Lung (tissue), 12 donors: Measurements from ENCODE around the gene PTPN3. TPM values are rescaled to one million over a fixed set of nuclear protein-coding genes. Genes with fewer than 3 reads are reported as not detected.

ENCODE experiments used
- ATAC-seq: fragments of 200-7000 bp; cut with Tn5 transposase; one replicate; pipeline ENCODE4 v1.9.1; 2020; ENCODE audit warnings: moderate number of reproducible peaks; ENCODE audit not compliant: insufficient read depth, low FRiP score
- DNase-seq, 3 donors: peaks; one replicate each; pipeline ENCODE4 v3.0.0-alpha.2; 2013 to 2017
- H3K27ac ChIP-seq, 2 donors: one replicate each; pipeline ENCODE4 v1.5.1; 2013; ENCODE audit warnings: mild to moderate bottlenecking in 2 of 2, moderate library complexity in 2 of 2, control low read depth in 1 of 2, inconsistent platforms in 1 of 2, low read depth in 1 of 2, low read length in 1 of 2
- H3K27me3 ChIP-seq, 3 donors: one replicate each; pipeline ENCODE4 v1.5.1; 2013; ENCODE audit warnings: low read length in 2 of 3; ENCODE audit not compliant: control insufficient read depth in 3 of 3, insufficient read depth in 3 of 3
- H3K36me3 ChIP-seq, 4 donors: one replicate each; pipeline ENCODE4 v1.5.1; 2013; ENCODE audit warnings: low read length in 4 of 4, mild to moderate bottlenecking in 1 of 4, moderate library complexity in 1 of 4; ENCODE audit not compliant: control insufficient read depth in 4 of 4, insufficient read depth in 4 of 4
- H3K4me1 ChIP-seq, 5 donors: one replicate each; pipeline ENCODE4 v1.5.1; 2013; ENCODE audit warnings: low read length in 5 of 5, mild to moderate bottlenecking in 2 of 5, moderate library complexity in 1 of 5; ENCODE audit not compliant: control insufficient read depth in 5 of 5, insufficient read depth in 5 of 5
- H3K4me3 ChIP-seq: one replicate; pipeline ENCODE4 v1.5.1; 2013; ENCODE audit warnings: mild to moderate bottlenecking, control low read depth, moderate library complexity
- H3K9ac ChIP-seq, 2 donors: one replicate each; pipeline ENCODE4 v1.5.1; 2013; ENCODE audit warnings: low read length in 2 of 2, control low read depth in 1 of 2; ENCODE audit not compliant: insufficient read depth in 1 of 2
- H3K9me3 ChIP-seq, 4 donors: one replicate each; pipeline ENCODE4 v1.5.1; 2013; ENCODE audit warnings: low read length in 3 of 4, mild to moderate bottlenecking in 1 of 4, moderate library complexity in 1 of 4; ENCODE audit not compliant: control insufficient read depth in 4 of 4, insufficient read depth in 3 of 4
- CTCF ChIP-seq: IDR thresholded peaks from 2 replicates; pipeline ENCODE4 v1.5.1; 2012; ENCODE audit warnings: mild to moderate bottlenecking; ENCODE audit errors: control extremely low read depth, extremely low read depth
- WGBS, 2 donors: extraction: QIAGEN DNeasy Blood & Tissue Kit; methylation state at CpG; one replicate each; pipeline ENCODE4 v1.1.7; 2013; 5-methylcytosine and 5-hydroxymethylcytosine counted together
- polyA plus RNA-seq, 2 donors: library from polyadenylated mRNA; stranded (reverse); fragments of 200-250 nt; gene quantifications; one replicate each; pipeline ENCODE4 v1.2.1, GENCODE V29; 2013
- total RNA-seq, 2 donors: library from RNA; depleted of rRNA in 1 of 2; stranded (reverse); fragments of >200 nt in 1 of 2; gene quantifications; one replicate each; pipeline ENCODE4 v1.2.1, GENCODE V29; 2014 to 2021
- donor health status: control.
- donor health status: control.
- donor health status: Bipolar disorder and iron deficiency.
- donor health status: healthy.
- donor health status: DM: yes; HTN: yes; CAD: no.

The PTPN3 gene
- total and polyA plus RNA-seq, 4 donors, result 5.7 to 16.9 (median 11.2) TPM

GRCh38 chr9:109488351-109488750 is 9.8 kb downstream of the PTPN3 start:
- H3K36me3 ChIP-seq, result no peaks in the 10 kb centered on the region
- ATAC-seq, result no peak
- no peak overlapping the region for H3K9ac ChIP-seq
- no peaks in the 10 kb centered on the region for H3K9me3 ChIP-seq
- H3K4me3 ChIP-seq, result no peak overlapping the region
- DNase-seq, result no peak
- peaks cover 0 to 6% (median 0%) of the 10 kb centered on the region in 5 donors for H3K4me1 ChIP-seq
- WGBS, 2 donors, result 73 to 80% methylated on average over 4 of the region's 4 CpGs
- no peaks in the 10 kb centered on the region for H3K27me3 ChIP-seq
- TF ChIP-seq CTCF, result no peak
- no peak overlapping the region for H3K27ac ChIP-seq

GRCh38 chr9:109487247-109487646 is 10.9 kb downstream of the PTPN3 start:
- ATAC-seq (no peak), DNase-seq (no peak)
- no peak overlapping the region for H3K27ac ChIP-seq
- no peaks in the 10 kb centered on the region for H3K27me3 ChIP-seq
- no peak for TF ChIP-seq CTCF
- no peak overlapping the region for H3K9ac ChIP-seq
- WGBS, 2 donors, result 49 to 64% methylated on average over 7 of the region's 7 CpGs
- H3K9me3 ChIP-seq, result no peaks in the 10 kb centered on the region
- H3K4me1 ChIP-seq, result peaks cover 0 to 4% (median 0%) of the 10 kb centered on the region in 5 donors
- H3K36me3 ChIP-seq, result no peaks in the 10 kb centered on the region
- no peak overlapping the region for H3K4me3 ChIP-seq

- Histone ChIP-seq H3K27me3 (no peaks in the 10 kb centered on the region), H3K9me3 (no peaks in the 10 kb centered on the region), H3K4me1 (no peaks in the 10 kb centered on the region), H3K36me3 (no peaks in the 10 kb centered on the region), H3K9ac (no peak overlapping the region), H3K4me3 (no peak overlapping the region), H3K27ac (no peak overlapping the region)
- WGBS, 2 donors, result 83 to 86% methylated on average over 14 of the region's 14 CpGs
- ATAC-seq (no peak), DNase-seq (no peak)
- no peak for TF ChIP-seq CTCF
Measured at GRCh38 chr9:109483744-109484429, 14.2 kb downstream of the PTPN3 start.

- Histone ChIP-seq H3K4me3 (no peak overlapping the region), H3K9me3 (peaks cover 0 to under 1% (median 0%) of the 10 kb centered on the region in 4 donors), H3K4me1 (peaks cover 0 to 3% (median 0%) of the 10 kb centered on the region in 5 donors), H3K9ac (no peak overlapping the region), H3K27me3 (no peaks in the 10 kb centered on the region), H3K36me3 (no peaks in the 10 kb centered on the region), H3K27ac (no peak overlapping the region)
- no peak for TF ChIP-seq CTCF
- DNase-seq (no peak), ATAC-seq (no peak)
- WGBS, 2 donors, result 80 to 84% methylated on average over 5 of the region's 5 CpGs
Measured at GRCh38 chr9:109482391-109482916, 15.7 kb downstream of the PTPN3 start.
